Naive B cell (primary cell): ENCODE measurements around the gene NKX1-2. TPM values are rescaled to one million over a fixed set of nuclear protein-coding genes. Genes with fewer than 3 reads are reported as not detected.
"Not testable (repeated sequence)": the region's sequence is repeated elsewhere in the genome, so short reads cannot be mapped to it uniquely, and the experiment has no call there.

Experiments used
- ATAC-seq, 2 donors: fragments of 150-1000 bp; cut with Tn5 transposase; 2 replicates each; pipeline ENCODE4 v1.10.0; 2021; ENCODE audit warnings: low read depth in 2 of 2, mild to moderate bottlenecking in 2 of 2, moderate library complexity in 2 of 2
- DNase-seq: peaks from one replicate; pipeline ENCODE4 v3.0.0; 2022
- H3K27ac Mint-ChIP-seq, 6 donors: one replicate each; pipeline ENCODE4 v1.8.0; 2020 to 2022; ENCODE audit warnings: mild to moderate bottlenecking in 6 of 6, mixed read lengths in 6 of 6, moderate library complexity in 5 of 6, inconsistent platforms in 2 of 6
- H3K27me3 Mint-ChIP-seq, 3 donors: one replicate each; pipeline ENCODE4 v1.8.0; 2021 to 2022; ENCODE audit warnings: mixed read lengths in 3 of 3, mild to moderate bottlenecking in 1 of 3
- H3K36me3 Mint-ChIP-seq, 2 donors: one replicate each; pipeline ENCODE4 v1.8.0; 2020 to 2022; ENCODE audit warnings: mixed read lengths in 2 of 2, inconsistent platforms in 1 of 2, mild to moderate bottlenecking in 1 of 2
- H3K4me1 Mint-ChIP-seq, 3 donors: one replicate each; pipeline ENCODE4 v1.8.0; 2020 to 2022; ENCODE audit warnings: mixed read lengths in 3 of 3, inconsistent platforms in 1 of 3, mild to moderate bottlenecking in 1 of 3, moderate library complexity in 1 of 3
- H3K4me3 Mint-ChIP-seq, 8 donors: one replicate each; pipeline ENCODE4 v1.8.0; 2020 to 2022; ENCODE audit warnings: mild to moderate bottlenecking in 8 of 8, mixed read lengths in 8 of 8, moderate library complexity in 8 of 8, inconsistent platforms in 2 of 8
- H3K9me3 Mint-ChIP-seq, 7 donors: one replicate each; pipeline ENCODE4 v1.8.0; 2020 to 2022; ENCODE audit warnings: mixed read lengths in 7 of 7, mild to moderate bottlenecking in 5 of 7, inconsistent platforms in 2 of 7, moderate library complexity in 1 of 7
- polyA plus RNA-seq, 6 donors: library from polyadenylated mRNA; unstranded; fragments of 300-500 nt; fragmentation: Illumina TruSeq; gene quantifications; one replicate each; pipeline ENCODE4 v1.2.3, GENCODE V29; 2021; ENCODE audit warnings: low read depth in 6 of 6

Gene NKX1-2
- polyA plus RNA-seq, 6 donors from 2014 or later = not detected

GRCh38 chr10:124458889-124459288 lies 9.1 kb upstream of the NKX1-2 start:
- Mint-ChIP-seq H3K4me1 (peaks cover 4 to 19% (median 6%) of the 10 kb centered on the region in 3 donors), H3K27ac (no peak overlapping the region), H3K36me3 (no peaks in the 10 kb centered on the region), H3K27me3 (peaks cover 34 to 44% (median 41%) of the 10 kb centered on the region in 3 donors), H3K9me3 (no peaks in the 10 kb centered on the region), H3K4me3 (peak overlapping the region in 1 of 8 donors; percentile 12)
- DNase-seq (no peak), ATAC-seq (no peak)

GRCh38 chr10:124458473-124458872 lies 8.6 kb upstream of the NKX1-2 start:
- DNase-seq (no peak), ATAC-seq (no peak)
- Mint-ChIP-seq H3K4me1 (peaks cover 4 to 19% (median 6%) of the 10 kb centered on the region in 3 donors), H3K4me3 (peak overlapping the region in 2 of 8 donors; percentile 12 to 42), H3K27ac (no peak overlapping the region), H3K36me3 (no peaks in the 10 kb centered on the region), H3K27me3 (peaks cover 38 to 48% (median 46%) of the 10 kb centered on the region in 3 donors), H3K9me3 (no peaks in the 10 kb centered on the region)

- Mint-ChIP-seq H3K4me3 (no peak overlapping the region), H3K27me3 (peaks cover 60 to 76% (median 65%) of the 10 kb centered on the region in 3 donors), H3K27ac (peak overlapping the region in 2 of 6 donors; percentile 22 to 78), H3K36me3 (no peaks in the 10 kb centered on the region), H3K9me3 (no peaks in the 10 kb centered on the region), H3K4me1 (peaks cover under 1 to 7% (median 3%) of the 10 kb centered on the region in 3 donors)
- ATAC-seq (no peak), DNase-seq (no peak)
Observed at GRCh38 chr10:124455441-124455840, 5.6 kb upstream of the NKX1-2 start.

GRCh38 chr10:124453960-124454610 lies 4.2 kb upstream of the NKX1-2 start:
- ATAC-seq (no peak), DNase-seq (no peak)
- no peak overlapping the region for H3K27ac Mint-ChIP-seq
- H3K36me3 Mint-ChIP-seq = no peaks in the 10 kb centered on the region
- no peaks in the 10 kb centered on the region for H3K9me3 Mint-ChIP-seq
- H3K27me3 Mint-ChIP-seq = peaks cover 69 to 86% (median 77%) of the 10 kb centered on the region in 3 donors
- H3K4me1 Mint-ChIP-seq = peaks cover 8 to 15% (median 13%) of the 10 kb centered on the region in 3 donors
- no peak overlapping the region for H3K4me3 Mint-ChIP-seq

GRCh38 chr10:124451276-124451675 lies 1.4 kb upstream of the NKX1-2 start:
- H3K27ac Mint-ChIP-seq = no peak overlapping the region
- H3K4me3 Mint-ChIP-seq = peak overlapping the region in 6 of 8 donors; percentile 19 to 86 (median 72)
- H3K27me3 Mint-ChIP-seq = peaks cover 73 to 93% (median 82%) of the 10 kb centered on the region in 3 donors
- no peaks in the 10 kb centered on the region for H3K9me3 Mint-ChIP-seq
- no peak for DNase-seq
- no peaks in the 10 kb centered on the region for H3K36me3 Mint-ChIP-seq
- ATAC-seq = no peak
- H3K4me1 Mint-ChIP-seq = peaks cover 26 to 32% (median 27%) of the 10 kb centered on the region in 3 donors

GRCh38 chr10:124450783-124451057 lies 885 bp upstream of the NKX1-2 start:
- peaks cover 73 to 93% (median 82%) of the 10 kb centered on the region in 3 donors for H3K27me3 Mint-ChIP-seq
- DNase-seq = no peak

GRCh38 chr10:124449170-124450011 lies 444 bp downstream of the NKX1-2 start:
- Mint-ChIP-seq H3K4me1 (peaks cover 26 to 32% (median 27%) of the 10 kb centered on the region in 3 donors), H3K27ac (peak overlapping the region in 3 of 6 donors; percentile 15 to 78 (median 54)), H3K27me3 (peaks cover 71 to 93% (median 82%) of the 10 kb centered on the region in 3 donors), H3K4me3 (peak overlapping the region; percentile 64 to 86 (median 75)), H3K9me3 (no peaks in the 10 kb centered on the region), H3K36me3 (no peaks in the 10 kb centered on the region)
- DNase-seq (no peak), ATAC-seq (peak; percentile 19 to 22)

More at GRCh38 chr10:124450783-124451057, 885 bp upstream of the NKX1-2 start:
- ATAC-seq = no peak
- no peaks in the 10 kb centered on the region for H3K36me3 Mint-ChIP-seq
- H3K4me3 Mint-ChIP-seq = peak overlapping the region in 7 of 8 donors; percentile 43 to 86 (median 64)
- peaks cover 26 to 32% (median 27%) of the 10 kb centered on the region in 3 donors for H3K4me1 Mint-ChIP-seq
- H3K9me3 Mint-ChIP-seq = no peaks in the 10 kb centered on the region
- H3K27ac Mint-ChIP-seq = no peak overlapping the region

GRCh38 chr10:124448696-124449169 lies 1.1 kb downstream of the NKX1-2 start:
- Mint-ChIP-seq H3K36me3 (no peaks in the 10 kb centered on the region), H3K27ac (peak overlapping the region in 3 of 6 donors; percentile 53 to 78 (median 54)), H3K9me3 (no peaks in the 10 kb centered on the region), H3K27me3 (peaks cover 68 to 86% (median 76%) of the 10 kb centered on the region in 3 donors), H3K4me3 (peak overlapping the region; percentile 64 to 86 (median 75)), H3K4me1 (peaks cover 26 to 32% (median 27%) of the 10 kb centered on the region in 3 donors)
- DNase-seq = no peak
- ATAC-seq = no peak

- peak overlapping the region in 2 of 6 donors; percentile 82 to 85 for H3K27ac Mint-ChIP-seq
- peaks cover 69 to 85% (median 73%) of the 10 kb centered on the region in 3 donors for H3K27me3 Mint-ChIP-seq
- no peaks in the 10 kb centered on the region for H3K9me3 Mint-ChIP-seq
- ATAC-seq (peak; percentile 14 to 45), DNase-seq (no peak)
- H3K4me3 Mint-ChIP-seq = peak overlapping the region; percentile 53 to 88 (median 76)
- peaks cover 26 to 32% (median 27%) of the 10 kb centered on the region in 3 donors for H3K4me1 Mint-ChIP-seq
- H3K36me3 Mint-ChIP-seq = no peaks in the 10 kb centered on the region
Observed at GRCh38 chr10:124447751-124448466, 1.9 kb downstream of the NKX1-2 start.

GRCh38 chr10:124446830-124447750 lies 2.7 kb downstream of the NKX1-2 start:
- H3K27me3 Mint-ChIP-seq = peaks cover 69 to 85% (median 79%) of the 10 kb centered on the region in 3 donors
- H3K4me3 Mint-ChIP-seq = peak overlapping the region in 5 of 8 donors; percentile 51 to 86 (median 73)
- no peaks in the 10 kb centered on the region for H3K9me3 Mint-ChIP-seq
- DNase-seq (no peak), ATAC-seq (no peak)
- peak overlapping the region in 2 of 6 donors; percentile 36 to 49 for H3K27ac Mint-ChIP-seq
- H3K36me3 Mint-ChIP-seq = no peaks in the 10 kb centered on the region
- H3K4me1 Mint-ChIP-seq = peaks cover 26 to 32% (median 27%) of the 10 kb centered on the region in 3 donors

GRCh38 chr10:124441694-124442093 lies 8.1 kb downstream of the NKX1-2 start:
- H3K4me1 Mint-ChIP-seq, DNase-seq, H3K4me3 Mint-ChIP-seq, H3K9me3 Mint-ChIP-seq, H3K27ac Mint-ChIP-seq, ATAC-seq, H3K36me3 Mint-ChIP-seq: not testable (repeated sequence)
- H3K27me3 Mint-ChIP-seq = peaks cover 39 to 63% (median 47%) of the 10 kb centered on the region in 3 donors

GRCh38 chr10:124436191-124436638 lies 13.6 kb downstream of the NKX1-2 start:
- no peak overlapping the region for H3K27ac Mint-ChIP-seq
- H3K4me3 Mint-ChIP-seq = no peak overlapping the region
- DNase-seq (no peak), ATAC-seq (peak in 1 of 2 donors; percentile 16)
- H3K4me1 Mint-ChIP-seq = peaks cover 0 to 5% (median 0%) of the 10 kb centered on the region in 3 donors
- no peaks in the 10 kb centered on the region for H3K9me3 Mint-ChIP-seq
- H3K36me3 Mint-ChIP-seq = no peaks in the 10 kb centered on the region
- peaks cover 9 to 26% (median 22%) of the 10 kb centered on the region in 3 donors for H3K27me3 Mint-ChIP-seq
